Hepatocyte (in vitro differentiated cells): ENCODE results near the gene TSPYL1. TPM values are rescaled to one million over a fixed set of nuclear protein-coding genes. Genes with fewer than 3 reads are reported as not detected.

Experiments
- DNase-seq: peaks from one replicate; pipeline ENCODE4 v3.0.0-alpha.2; 2016; ENCODE audit warnings: low spot score
- H2AFZ ChIP-seq: fragments of 200-600 bp; sonication (generic); 2 replicates; pipeline ENCODE4 v1.6.0; 2016; ENCODE audit warnings: antibody characterized with exemption, mild to moderate bottlenecking
- H3K27ac ChIP-seq: fragments of 200-600 bp; sonication (generic); 2 replicates; pipeline ENCODE4 v1.5.1; 2016; ENCODE audit warnings: mild to moderate bottlenecking
- H3K27me3 ChIP-seq: fragments of 200-600 bp; sonication (generic); 2 replicates; pipeline ENCODE4 v1.6.1; 2016
- H3K36me3 ChIP-seq: fragments of 200-600 bp; sonication (generic); replicated peaks from 2 replicates; pipeline ENCODE4 v1.5.1; 2016; ENCODE audit warnings: low read depth; ENCODE audit not compliant: insufficient read depth
- H3K4me1 ChIP-seq: fragments of 200-600 bp; sonication (generic); 2 replicates; pipeline ENCODE4 v1.5.1; 2016; ENCODE audit warnings: mild to moderate bottlenecking, moderate library complexity; ENCODE audit not compliant: insufficient read depth
- H3K4me2 ChIP-seq: fragments of 200-600 bp; sonication (generic); 2 replicates; pipeline ENCODE4 v1.6.0; 2016
- H3K4me3 ChIP-seq: fragments of 200-600 bp; sonication (generic); 2 replicates; pipeline ENCODE4 v1.5.1; 2016; ENCODE audit warnings: mild to moderate bottlenecking
- H3K79me2 ChIP-seq: fragments of 200-600 bp; sonication (generic); 2 replicates; pipeline ENCODE4 v1.6.0; 2017; ENCODE audit warnings: mild to moderate bottlenecking
- H3K9me2 ChIP-seq: fragments of 200-600 bp; sonication (generic); replicated peaks from 2 replicates; pipeline ENCODE4 v1.6.0; 2017; ENCODE audit warnings: mild to moderate bottlenecking; ENCODE audit not compliant: insufficient read depth
- H3K9me3 ChIP-seq: fragments of 200-600 bp; sonication (generic); 2 replicates; pipeline ENCODE4 v1.5.1; 2016; ENCODE audit warnings: low read depth, mild to moderate bottlenecking
- H4K20me1 ChIP-seq: fragments of 200-600 bp; sonication (generic); 2 replicates; pipeline ENCODE4 v1.6.0; 2016; ENCODE audit warnings: mild to moderate bottlenecking; ENCODE audit not compliant: insufficient read depth, poor library complexity, severe bottlenecking
- EZH2 ChIP-seq: fragments of 200-600 bp; sonication (generic); IDR thresholded peaks from 2 replicates; pipeline ENCODE4 v1.6.1; 2016; ENCODE audit warnings: antibody characterized with exemption, mild to moderate bottlenecking, borderline replicate concordance
- EZH2phosphoT487 ChIP-seq: fragments of 200-600 bp; sonication (generic); IDR thresholded peaks from one replicate; pipeline ENCODE4 v1.6.1; 2018; ENCODE audit warnings: antibody characterized with exemption, mild to moderate bottlenecking, low read depth, moderate library complexity; ENCODE audit not compliant: unreplicated experiment, severe bottlenecking
- WGBS: methylation state at CpG from one replicate; pipeline ENCODE4 v1.1.6; 2016; ENCODE audit warnings: low lambda C conversion rate; ENCODE audit errors: missing lambda C conversion rate; 5-methylcytosine and 5-hydroxymethylcytosine counted together
- polyA plus RNA-seq: library from polyadenylated mRNA; unstranded; fragments of >200 nt; fragmentation: Nextera tagmentation; extraction: Ambion mirVana; gene quantifications from 2 replicates; pipeline ENCODE4 v1.2.1, GENCODE V29; 2016
- total RNA-seq: library from RNA; depleted of rRNA; stranded (reverse); fragments of >200 nt; gene quantifications from 2 replicates; pipeline ENCODE4 v1.2.3, GENCODE V29; 2014
- TF ChIP-seq, protein P1 (sequence below): fragments of 200-600 bp; sonication (generic); IDR thresholded peaks from 2 replicates; pipeline ENCODE4 v1.5.1; 2016; ENCODE audit warnings: antibody characterized with exemption, mild to moderate bottlenecking; ENCODE audit not compliant: poor library complexity

The TSPYL1 gene
- total and polyA plus RNA-seq, 2 experiments from 2014 or later = 32.1 to 85.0 TPM

DNA sequence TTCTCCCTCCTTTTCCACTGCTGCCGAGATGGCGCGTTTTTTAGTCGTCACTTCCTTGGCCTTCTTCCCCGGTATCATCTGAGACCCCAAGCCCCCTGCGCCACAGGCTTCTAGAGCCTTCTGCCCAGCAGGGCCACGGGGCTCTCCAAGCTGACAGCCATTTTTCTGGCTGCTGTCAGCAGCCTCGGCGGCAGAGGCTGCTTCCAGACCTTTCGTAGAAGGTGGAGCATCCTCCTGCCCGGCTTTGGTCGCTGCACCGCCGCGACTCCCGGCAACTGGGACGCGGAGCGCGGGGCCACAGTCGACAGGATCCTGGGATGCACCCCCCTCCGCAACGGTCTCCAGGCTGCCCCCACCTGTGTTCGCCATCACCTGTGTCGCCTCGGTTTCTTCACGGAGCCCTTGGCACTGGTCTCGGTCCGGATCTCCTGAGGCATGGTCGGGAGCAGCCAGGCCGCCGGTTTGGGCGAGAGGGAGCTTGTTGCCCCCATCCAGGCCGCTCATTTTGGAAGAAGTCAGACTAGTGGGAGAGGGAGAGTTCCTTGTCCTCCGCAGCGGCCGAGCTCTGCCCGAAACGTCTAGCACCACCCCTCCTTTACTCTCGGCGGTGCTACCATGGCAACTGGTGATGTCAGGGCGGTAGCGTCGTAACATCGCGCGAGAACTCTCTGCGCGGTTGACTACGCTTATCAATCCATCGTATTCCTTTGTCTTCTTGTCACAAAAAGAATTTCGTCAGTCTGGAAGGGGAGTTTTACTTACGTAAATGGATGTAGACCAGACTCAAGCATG is 26.0 kb downstream of the TSPYL1 start, which contains the start of gene TSPYL4:
Gene TSPYL4 (minus strand): TSS at position 571 of the 792 bp plus-strand sequence. CDS start 67 bp downstream, at position 504.
- WGBS = under 1% methylated on average over 52 of the region's 53 CpGs
- Histone ChIP-seq H3K9me2 (no peaks in the 10 kb centered on the region), H2AFZ (peak within 1 kb of the TSS; percentile 90), H3K79me2 (peaks cover 55% of the 10 kb centered on the region), H3K36me3 (no peaks in the 10 kb centered on the region), H3K9me3 (no peaks in the 10 kb centered on the region), H3K27ac (peak within 1 kb of the TSS; percentile 97), H3K4me2 (peak within 1 kb of the TSS; percentile 76), H3K27me3 (no peaks in the 10 kb centered on the region), H4K20me1 (no peaks in the 10 kb centered on the region), H3K4me1 (peaks cover 34% of the 10 kb centered on the region), H3K4me3 (peak within 1 kb of the TSS; percentile 69)
- DNase-seq = peak; percentile 96
- TF ChIP-seq, protein P1, sequence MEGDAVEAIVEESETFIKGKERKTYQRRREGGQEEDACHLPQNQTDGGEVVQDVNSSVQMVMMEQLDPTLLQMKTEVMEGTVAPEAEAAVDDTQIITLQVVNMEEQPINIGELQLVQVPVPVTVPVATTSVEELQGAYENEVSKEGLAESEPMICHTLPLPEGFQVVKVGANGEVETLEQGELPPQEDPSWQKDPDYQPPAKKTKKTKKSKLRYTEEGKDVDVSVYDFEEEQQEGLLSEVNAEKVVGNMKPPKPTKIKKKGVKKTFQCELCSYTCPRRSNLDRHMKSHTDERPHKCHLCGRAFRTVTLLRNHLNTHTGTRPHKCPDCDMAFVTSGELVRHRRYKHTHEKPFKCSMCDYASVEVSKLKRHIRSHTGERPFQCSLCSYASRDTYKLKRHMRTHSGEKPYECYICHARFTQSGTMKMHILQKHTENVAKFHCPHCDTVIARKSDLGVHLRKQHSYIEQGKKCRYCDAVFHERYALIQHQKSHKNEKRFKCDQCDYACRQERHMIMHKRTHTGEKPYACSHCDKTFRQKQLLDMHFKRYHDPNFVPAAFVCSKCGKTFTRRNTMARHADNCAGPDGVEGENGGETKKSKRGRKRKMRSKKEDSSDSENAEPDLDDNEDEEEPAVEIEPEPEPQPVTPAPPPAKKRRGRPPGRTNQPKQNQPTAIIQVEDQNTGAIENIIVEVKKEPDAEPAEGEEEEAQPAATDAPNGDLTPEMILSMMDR = no peak
- TF ChIP-seq EZH2 (no peak), EZH2phosphoT487 (no peak)

- Histone ChIP-seq H2AFZ (peak overlapping the region; percentile 90), H4K20me1 (no peaks in the 10 kb centered on the region), H3K4me2 (peak overlapping the region; percentile 76), H3K9me3 (no peaks in the 10 kb centered on the region), H3K36me3 (no peaks in the 10 kb centered on the region), H3K27me3 (no peaks in the 10 kb centered on the region), H3K4me1 (peaks cover 34% of the 10 kb centered on the region), H3K4me3 (peak overlapping the region; percentile 67), H3K79me2 (peaks cover 58% of the 10 kb centered on the region), H3K9me2 (no peaks in the 10 kb centered on the region), H3K27ac (peak overlapping the region; percentile 97)
- no peak for DNase-seq
- WGBS = 45% methylated on average over 11 of the region's 11 CpGs
- TF ChIP-seq EZH2 (no peak), EZH2phosphoT487 (no peak)
- TF ChIP-seq, protein P1 = no peak
These were observed 26.6 kb downstream of the TSPYL1 start for GRCh38 chr6:116253188-116253504.

DNA sequence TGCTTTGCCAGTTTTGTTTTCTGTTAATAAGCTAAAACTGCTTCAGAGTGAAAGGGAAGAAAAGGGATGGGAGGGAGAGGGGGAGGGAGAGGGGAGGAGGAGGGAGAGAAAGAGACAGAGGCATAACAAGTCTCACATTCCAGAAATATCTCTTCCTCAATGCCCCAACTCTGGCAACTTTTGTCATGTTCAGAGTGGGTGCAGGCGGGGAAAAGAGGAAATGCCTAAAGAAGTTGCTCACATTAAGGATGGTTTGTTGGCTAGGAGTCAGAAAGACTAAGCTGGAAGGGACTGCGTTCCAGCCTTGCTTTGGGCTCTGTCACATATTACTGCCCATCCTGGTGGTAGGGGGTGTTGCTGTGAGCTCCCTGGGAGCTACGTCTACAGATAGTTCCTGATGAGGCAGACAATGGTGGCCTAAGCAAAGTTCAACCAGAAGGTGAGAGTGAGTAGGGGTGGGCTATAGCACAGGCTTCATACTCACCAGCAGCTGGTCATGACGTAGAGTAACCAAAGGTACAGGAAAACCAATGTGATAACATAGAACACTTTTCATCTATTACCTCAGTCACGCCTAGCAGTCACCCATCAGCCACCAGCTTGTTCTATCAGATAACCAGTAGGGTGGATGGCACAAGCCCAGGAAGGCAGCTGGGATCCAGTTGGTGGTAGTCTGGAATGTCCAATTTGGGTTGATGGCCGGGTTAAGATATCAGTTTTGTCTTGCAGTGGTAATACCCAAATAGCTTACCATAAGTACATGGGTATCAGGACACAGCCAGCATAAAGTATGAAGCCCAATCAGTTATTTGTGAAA is 28.0 kb downstream of the TSPYL1 start:
- Histone ChIP-seq H3K27ac (no peak overlapping the region), H4K20me1 (no peaks in the 10 kb centered on the region), H3K36me3 (no peaks in the 10 kb centered on the region), H3K4me1 (peaks cover 34% of the 10 kb centered on the region), H3K4me2 (peak overlapping the region; percentile 76), H3K27me3 (no peaks in the 10 kb centered on the region), H2AFZ (no peak overlapping the region), H3K79me2 (peaks cover 60% of the 10 kb centered on the region), H3K9me2 (no peaks in the 10 kb centered on the region), H3K4me3 (no peak overlapping the region), H3K9me3 (no peaks in the 10 kb centered on the region)
- TF ChIP-seq, protein P1 = no peak
- no peak for TF ChIP-seq EZH2phosphoT487
- TF ChIP-seq EZH2 = no peak
- no peak for DNase-seq
- WGBS = 69% methylated on average over 6 of the region's 6 CpGs
